HEK293 (cell line): ENCODE measurements around the gene RANBP10.

Experiments used
- BCL11B ChIP-seq: fragments of 450-650 bp; formaldehyde crosslinking; IDR thresholded peaks from 2 replicates; pipeline ENCODE4 v1.5.1; 2016; ENCODE audit warnings: low read depth, missing biosample characterization, missing genetic modification characterization
- ELK4 ChIP-seq: IDR thresholded peaks from 2 replicates; pipeline ENCODE4 v1.6.1; 2011; ENCODE audit warnings: mild to moderate bottlenecking, low read depth, low read length, borderline replicate concordance
- GLIS1 ChIP-seq: fragments of 450-650 bp; formaldehyde crosslinking; IDR thresholded peaks from 2 replicates; pipeline ENCODE4 v1.5.1; 2016; ENCODE audit warnings: missing biosample characterization, missing genetic modification characterization
- KLF7 ChIP-seq: fragments of 450-650 bp; formaldehyde crosslinking; IDR thresholded peaks from 2 replicates; pipeline ENCODE4 v1.5.1; 2016; ENCODE audit warnings: missing biosample characterization, missing genetic modification characterization, borderline replicate concordance
- ZBTB7A ChIP-seq: fragments of 450-650 bp; formaldehyde crosslinking; IDR thresholded peaks from 2 replicates; pipeline ENCODE4 v1.5.1; 2016; ENCODE audit warnings: low read depth, missing biosample characterization, missing genetic modification characterization
- ZFHX2 ChIP-seq: fragments of 450-650 bp; formaldehyde crosslinking; conservative IDR thresholded peaks from 2 replicates; pipeline ENCODE4 v1.5.1; 2016; ENCODE audit warnings: missing biosample characterization, missing genetic modification characterization
- ZFP37 ChIP-seq: fragments of 450-650 bp; formaldehyde crosslinking; IDR thresholded peaks from 2 replicates; pipeline ENCODE4 v1.5.1; 2016; ENCODE audit warnings: missing biosample characterization, missing genetic modification characterization
- ZFP41 ChIP-seq: fragments of 450-650 bp; formaldehyde crosslinking; IDR thresholded peaks from 2 replicates; pipeline ENCODE4 v1.5.1; 2016; ENCODE audit warnings: missing biosample characterization, missing genetic modification characterization, borderline replicate concordance
- ZIC2 ChIP-seq: fragments of 450-650 bp; formaldehyde crosslinking; IDR thresholded peaks from 2 replicates; pipeline ENCODE4 v1.5.1; 2016; ENCODE audit warnings: missing biosample characterization, missing genetic modification characterization
- ZNF10 ChIP-seq: fragments of 450-650 bp; formaldehyde crosslinking; IDR thresholded peaks from 2 replicates; pipeline ENCODE4 v1.5.1; 2017; ENCODE audit warnings: missing biosample characterization, missing genetic modification characterization
- ZNF132 ChIP-seq: fragments of 450-650 bp; formaldehyde crosslinking; IDR thresholded peaks from 2 replicates; pipeline ENCODE4 v1.5.1; 2017; ENCODE audit warnings: missing biosample characterization, missing genetic modification characterization, borderline replicate concordance
- ZNF19 ChIP-seq: fragments of 450-650 bp; formaldehyde crosslinking; IDR thresholded peaks from 2 replicates; pipeline ENCODE4; 2016; ENCODE audit warnings: missing biosample characterization, missing genetic modification characterization, low read depth
- ZNF239 ChIP-seq: fragments of 450-650 bp; formaldehyde crosslinking; IDR thresholded peaks from 2 replicates; pipeline ENCODE4 v1.5.1; 2016; ENCODE audit warnings: missing biosample characterization, missing genetic modification characterization
- ZNF354C ChIP-seq: fragments of 450-650 bp; formaldehyde crosslinking; IDR thresholded peaks from 2 replicates; pipeline ENCODE4 v1.5.1; 2016; ENCODE audit warnings: missing biosample characterization, missing genetic modification characterization, low read depth, borderline replicate concordance
- ZNF394 ChIP-seq: fragments of 450-650 bp; formaldehyde crosslinking; IDR thresholded peaks from 2 replicates; pipeline ENCODE4 v1.5.1; 2016; ENCODE audit warnings: missing biosample characterization, missing genetic modification characterization, mild to moderate bottlenecking, moderate library complexity, borderline replicate concordance
- ZNF521 ChIP-seq: fragments of 450-650 bp; formaldehyde crosslinking; IDR thresholded peaks from 2 replicates; pipeline ENCODE4 v1.5.1; 2017; ENCODE audit warnings: missing biosample characterization, mild to moderate bottlenecking, missing genetic modification characterization
- ZNF548 ChIP-seq: fragments of 450-650 bp; formaldehyde crosslinking; IDR thresholded peaks from 2 replicates; pipeline ENCODE4 v1.5.1; 2016; ENCODE audit warnings: missing biosample characterization, missing genetic modification characterization
- ZNF555 ChIP-seq: fragments of 450-650 bp; formaldehyde crosslinking; conservative IDR thresholded peaks from 2 replicates; pipeline ENCODE4 v1.5.1; 2017; ENCODE audit warnings: missing biosample characterization, mild to moderate bottlenecking, missing genetic modification characterization, inconsistent platforms
- ZNF585B ChIP-seq: fragments of 450-650 bp; formaldehyde crosslinking; IDR thresholded peaks from 2 replicates; pipeline ENCODE4 v1.5.1; 2016; ENCODE audit warnings: missing biosample characterization, missing genetic modification characterization
- ZNF629 ChIP-seq: fragments of 450-650 bp; formaldehyde crosslinking; IDR thresholded peaks from 2 replicates; pipeline ENCODE4 v1.5.1; 2017; ENCODE audit warnings: missing biosample characterization, missing genetic modification characterization
- ZNF654 ChIP-seq: fragments of 450-650 bp; formaldehyde crosslinking; IDR thresholded peaks from 2 replicates; pipeline ENCODE4 v1.5.1; 2016; ENCODE audit warnings: low read depth, missing biosample characterization, missing genetic modification characterization
- TF ChIP-seq, protein P1 (sequence below): fragments of 450-650 bp; IDR thresholded peaks from 2 replicates; pipeline ENCODE4 v1.5.1; 2018; ENCODE audit warnings: missing biosample characterization, mild to moderate bottlenecking, missing genetic modification characterization
- TF ChIP-seq, protein P2 (sequence below): fragments of 450-650 bp; formaldehyde crosslinking; IDR thresholded peaks from 2 replicates; pipeline ENCODE4; 2016; ENCODE audit warnings: missing biosample characterization, missing genetic modification characterization
- TF ChIP-seq, protein P3 (sequence below): fragments of 450-650 bp; formaldehyde crosslinking; optimal IDR thresholded peaks from 2 replicates; pipeline ENCODE3; 2016; ENCODE audit warnings: missing biosample characterization, mild to moderate bottlenecking, missing genetic modification characterization
- TF ChIP-seq, protein P4 (sequence below): fragments of 450-650 bp; formaldehyde crosslinking; IDR thresholded peaks from 2 replicates; pipeline ENCODE4 v1.5.1; 2016; ENCODE audit warnings: missing biosample characterization, missing genetic modification characterization
- TF ChIP-seq, protein P5 (sequence below): fragments of 450-650 bp; formaldehyde crosslinking; IDR thresholded peaks from 2 replicates; pipeline ENCODE4 v1.5.1; 2017; ENCODE audit warnings: missing biosample characterization, missing genetic modification characterization
- TF ChIP-seq, protein P6 (sequence below): fragments of 450-650 bp; formaldehyde crosslinking; IDR thresholded peaks from 2 replicates; pipeline ENCODE4 v1.5.1; 2016; ENCODE audit warnings: missing biosample characterization, missing genetic modification characterization

Gene RANBP10

DNA sequence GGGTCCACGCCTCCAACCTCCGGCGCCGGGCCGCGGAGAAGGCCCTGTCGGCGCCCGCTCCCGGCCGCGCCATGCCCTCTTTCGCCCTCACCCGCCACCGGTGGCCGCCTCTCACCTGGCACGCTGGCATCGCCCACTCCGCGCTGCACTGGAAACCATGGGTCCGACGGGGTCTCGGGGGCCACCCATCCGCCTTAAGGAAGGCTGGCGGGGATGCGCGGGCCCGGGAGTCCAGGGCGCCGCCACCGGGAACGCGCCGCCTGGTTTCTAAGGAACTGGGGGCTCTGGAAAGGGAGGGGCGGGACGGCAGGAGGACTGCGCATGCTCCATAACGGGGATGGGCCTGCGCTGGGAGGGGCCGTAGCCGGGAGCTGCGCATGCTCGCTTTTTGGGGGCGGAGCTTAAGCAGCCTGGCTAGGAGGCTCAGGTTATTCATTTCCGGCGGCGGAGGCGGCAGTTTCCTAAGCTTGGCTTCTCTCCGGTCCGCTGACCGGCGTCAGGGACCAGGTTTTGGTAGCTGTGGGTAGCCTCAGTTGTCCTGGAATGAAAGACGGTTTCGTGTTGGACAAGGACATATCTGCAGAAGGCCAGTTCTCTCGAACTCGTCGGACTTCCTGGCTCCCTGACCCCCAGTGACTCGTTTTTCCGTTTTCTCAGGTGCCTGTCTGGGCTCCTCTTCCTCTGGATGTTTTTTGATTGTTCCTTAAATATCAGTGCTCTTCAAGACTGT is 87.1 kb downstream of the RANBP10 start, which contains the start of gene GFOD2 (continued):
- TF ChIP-seq, protein P1, sequence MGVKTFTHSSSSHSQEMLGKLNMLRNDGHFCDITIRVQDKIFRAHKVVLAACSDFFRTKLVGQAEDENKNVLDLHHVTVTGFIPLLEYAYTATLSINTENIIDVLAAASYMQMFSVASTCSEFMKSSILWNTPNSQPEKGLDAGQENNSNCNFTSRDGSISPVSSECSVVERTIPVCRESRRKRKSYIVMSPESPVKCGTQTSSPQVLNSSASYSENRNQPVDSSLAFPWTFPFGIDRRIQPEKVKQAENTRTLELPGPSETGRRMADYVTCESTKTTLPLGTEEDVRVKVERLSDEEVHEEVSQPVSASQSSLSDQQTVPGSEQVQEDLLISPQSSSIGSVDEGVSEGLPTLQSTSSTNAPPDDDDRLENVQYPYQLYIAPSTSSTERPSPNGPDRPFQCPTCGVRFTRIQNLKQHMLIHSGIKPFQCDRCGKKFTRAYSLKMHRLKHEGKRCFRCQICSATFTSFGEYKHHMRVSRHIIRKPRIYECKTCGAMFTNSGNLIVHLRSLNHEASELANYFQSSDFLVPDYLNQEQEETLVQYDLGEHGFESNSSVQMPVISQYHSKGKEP (tag by site-specific recombination), result 0 out of 2 replicates have a peak, but pooled peaks have one; percentile 4
- TF ChIP-seq ZNF555 (no peak), ZNF521 (tag by site-specific recombination) (no peak), ZNF585B (no peak), GLIS1 (tag by site-specific recombination) (peak; percentile 15; the same call in 1 of the 2 replicates), ZNF19 (tag by site-specific recombination) (no peak), ZNF354C (no peak), ZIC2 (tag by site-specific recombination) (no peak), ZNF629 (tag by site-specific recombination) (peak; percentile 41; the same call in 1 of the 2 replicates), ELK4 (no peak; the same call in 1 of the 2 replicates), ZFHX2 (tag by site-specific recombination) (peak; percentile 42; the same call in 1 of the 2 replicates), ZNF548 (tag by site-specific recombination) (no peak), BCL11B (tag by site-specific recombination) (no peak), ZNF10 (tag by site-specific recombination) (0 out of 2 replicates have a peak, but pooled peaks have one; percentile 1), ZBTB7A (tag by site-specific recombination) (no peak), ZNF654 (tag by site-specific recombination) (no peak), ZFP37 (tag by site-specific recombination) (no peak), ZFP41 (tag by site-specific recombination) (no peak), KLF7 (tag by site-specific recombination) (no peak; the same call in 1 of the 2 replicates), ZNF239 (tag by site-specific recombination) (no peak), ZNF394 (0 out of 2 replicates have a peak, but pooled peaks have one; percentile 12), ZNF132 (tag by site-specific recombination) (no peak)
- TF ChIP-seq, protein P2, sequence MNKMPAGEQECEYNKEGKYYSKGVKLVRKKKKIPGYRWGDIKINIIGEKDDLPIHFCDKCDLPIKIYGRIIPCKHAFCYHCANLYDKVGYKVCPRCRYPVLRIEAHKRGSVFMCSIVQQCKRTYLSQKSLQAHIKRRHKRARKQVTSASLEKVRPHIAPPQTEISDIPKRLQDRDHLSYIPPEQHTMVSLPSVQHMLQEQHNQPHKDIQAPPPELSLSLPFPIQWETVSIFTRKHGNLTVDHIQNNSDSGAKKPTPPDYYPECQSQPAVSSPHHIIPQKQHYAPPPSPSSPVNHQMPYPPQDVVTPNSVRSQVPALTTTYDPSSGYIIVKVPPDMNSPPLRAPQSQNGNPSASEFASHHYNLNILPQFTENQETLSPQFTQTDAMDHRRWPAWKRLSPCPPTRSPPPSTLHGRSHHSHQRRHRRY (tag by site-specific recombination), result no peak
- TF ChIP-seq, protein P3, sequence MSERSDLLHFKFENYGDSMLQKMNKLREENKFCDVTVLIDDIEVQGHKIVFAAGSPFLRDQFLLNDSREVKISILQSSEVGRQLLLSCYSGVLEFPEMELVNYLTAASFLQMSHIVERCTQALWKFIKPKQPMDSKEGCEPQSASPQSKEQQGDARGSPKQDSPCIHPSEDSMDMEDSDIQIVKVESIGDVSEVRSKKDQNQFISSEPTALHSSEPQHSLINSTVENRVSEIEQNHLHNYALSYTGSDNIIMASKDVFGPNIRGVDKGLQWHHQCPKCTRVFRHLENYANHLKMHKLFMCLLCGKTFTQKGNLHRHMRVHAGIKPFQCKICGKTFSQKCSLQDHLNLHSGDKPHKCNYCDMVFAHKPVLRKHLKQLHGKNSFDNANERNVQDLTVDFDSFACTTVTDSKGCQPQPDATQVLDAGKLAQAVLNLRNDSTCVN, result peak; percentile 97
- TF ChIP-seq, protein P4, sequence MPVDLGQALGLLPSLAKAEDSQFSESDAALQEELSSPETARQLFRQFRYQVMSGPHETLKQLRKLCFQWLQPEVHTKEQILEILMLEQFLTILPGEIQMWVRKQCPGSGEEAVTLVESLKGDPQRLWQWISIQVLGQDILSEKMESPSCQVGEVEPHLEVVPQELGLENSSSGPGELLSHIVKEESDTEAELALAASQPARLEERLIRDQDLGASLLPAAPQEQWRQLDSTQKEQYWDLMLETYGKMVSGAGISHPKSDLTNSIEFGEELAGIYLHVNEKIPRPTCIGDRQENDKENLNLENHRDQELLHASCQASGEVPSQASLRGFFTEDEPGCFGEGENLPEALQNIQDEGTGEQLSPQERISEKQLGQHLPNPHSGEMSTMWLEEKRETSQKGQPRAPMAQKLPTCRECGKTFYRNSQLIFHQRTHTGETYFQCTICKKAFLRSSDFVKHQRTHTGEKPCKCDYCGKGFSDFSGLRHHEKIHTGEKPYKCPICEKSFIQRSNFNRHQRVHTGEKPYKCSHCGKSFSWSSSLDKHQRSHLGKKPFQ (tag by site-specific recombination), result no peak
- TF ChIP-seq, protein P5, sequence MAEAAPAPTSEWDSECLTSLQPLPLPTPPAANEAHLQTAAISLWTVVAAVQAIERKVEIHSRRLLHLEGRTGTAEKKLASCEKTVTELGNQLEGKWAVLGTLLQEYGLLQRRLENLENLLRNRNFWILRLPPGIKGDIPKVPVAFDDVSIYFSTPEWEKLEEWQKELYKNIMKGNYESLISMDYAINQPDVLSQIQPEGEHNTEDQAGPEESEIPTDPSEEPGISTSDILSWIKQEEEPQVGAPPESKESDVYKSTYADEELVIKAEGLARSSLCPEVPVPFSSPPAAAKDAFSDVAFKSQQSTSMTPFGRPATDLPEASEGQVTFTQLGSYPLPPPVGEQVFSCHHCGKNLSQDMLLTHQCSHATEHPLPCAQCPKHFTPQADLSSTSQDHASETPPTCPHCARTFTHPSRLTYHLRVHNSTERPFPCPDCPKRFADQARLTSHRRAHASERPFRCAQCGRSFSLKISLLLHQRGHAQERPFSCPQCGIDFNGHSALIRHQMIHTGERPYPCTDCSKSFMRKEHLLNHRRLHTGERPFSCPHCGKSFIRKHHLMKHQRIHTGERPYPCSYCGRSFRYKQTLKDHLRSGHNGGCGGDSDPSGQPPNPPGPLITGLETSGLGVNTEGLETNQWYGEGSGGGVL, result peak; percentile 31; the same call in 1 of the 2 replicates
- TF ChIP-seq, protein P6, sequence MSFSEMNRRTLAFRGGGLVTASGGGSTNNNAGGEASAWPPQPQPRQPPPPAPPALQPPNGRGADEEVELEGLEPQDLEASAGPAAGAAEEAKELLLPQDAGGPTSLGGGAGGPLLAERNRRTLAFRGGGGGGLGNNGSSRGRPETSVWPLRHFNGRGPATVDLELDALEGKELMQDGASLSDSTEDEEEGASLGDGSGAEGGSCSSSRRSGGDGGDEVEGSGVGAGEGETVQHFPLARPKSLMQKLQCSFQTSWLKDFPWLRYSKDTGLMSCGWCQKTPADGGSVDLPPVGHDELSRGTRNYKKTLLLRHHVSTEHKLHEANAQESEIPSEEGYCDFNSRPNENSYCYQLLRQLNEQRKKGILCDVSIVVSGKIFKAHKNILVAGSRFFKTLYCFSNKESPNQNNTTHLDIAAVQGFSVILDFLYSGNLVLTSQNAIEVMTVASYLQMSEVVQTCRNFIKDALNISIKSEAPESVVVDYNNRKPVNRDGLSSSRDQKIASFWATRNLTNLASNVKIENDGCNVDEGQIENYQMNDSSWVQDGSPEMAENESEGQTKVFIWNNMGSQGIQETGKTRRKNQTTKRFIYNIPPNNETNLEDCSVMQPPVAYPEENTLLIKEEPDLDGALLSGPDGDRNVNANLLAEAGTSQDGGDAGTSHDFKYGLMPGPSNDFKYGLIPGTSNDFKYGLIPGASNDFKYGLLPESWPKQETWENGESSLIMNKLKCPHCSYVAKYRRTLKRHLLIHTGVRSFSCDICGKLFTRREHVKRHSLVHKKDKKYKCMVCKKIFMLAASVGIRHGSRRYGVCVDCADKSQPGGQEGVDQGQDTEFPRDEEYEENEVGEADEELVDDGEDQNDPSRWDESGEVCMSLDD (tag by site-specific recombination), result no peak
